ENCODE results near the gene SRGAP1.
"Not testable (repeated sequence)": the region's sequence is repeated elsewhere in the genome, so short reads cannot be mapped to it uniquely, and the experiment has no call there.

Gene SRGAP1

GRCh38 chr12:63870838-63871237 is 26.3 kb downstream of the SRGAP1 start:
- DNase-seq, result no peak

GRCh38 chr12:63874897-63875480 is 30.5 kb downstream of the SRGAP1 start:
- DNase-seq, result no peak

- no peak for DNase-seq
These were observed 31.2 kb downstream of the SRGAP1 start for GRCh38 chr12:63875703-63876102.

GRCh38 chr12:63876980-63877379 is 32.5 kb downstream of the SRGAP1 start:
- no peak for DNase-seq

- DNase-seq, result no peak
These were observed 33.2 kb downstream of the SRGAP1 start for GRCh38 chr12:63877693-63878092.

- DNase-seq, result not testable (repeated sequence)
These were observed 35.7 kb downstream of the SRGAP1 start for GRCh38 chr12:63880235-63880634.

- DNase-seq, result no peak
These were observed 36.3 kb downstream of the SRGAP1 start for GRCh38 chr12:63880742-63881263.

GRCh38 chr12:63882844-63883243 is 38.3 kb downstream of the SRGAP1 start:
- DNase-seq, result no peak

- DNase-seq, result no peak
These were observed 40.9 kb downstream of the SRGAP1 start for GRCh38 chr12:63885401-63885800.

GRCh38 chr12:63888908-63889635 is 44.6 kb downstream of the SRGAP1 start:
- no peak for DNase-seq

- DNase-seq, result no peak
These were observed 45.4 kb downstream of the SRGAP1 start for GRCh38 chr12:63889721-63890509.

GRCh38 chr12:63893170-63893569 is 48.7 kb downstream of the SRGAP1 start:
- DNase-seq, result no peak

GRCh38 chr12:63894132-63894531 is 49.6 kb downstream of the SRGAP1 start:
- DNase-seq, result peak; percentile 10 to 53 (median 42)

- DNase-seq, result no peak
These were observed 51.3 kb downstream of the SRGAP1 start for GRCh38 chr12:63895841-63896240.

- DNase-seq, result peak; percentile 59 to 66 (median 60)
These were observed 53.4 kb downstream of the SRGAP1 start for GRCh38 chr12:63897931-63898330.

GRCh38 chr12:63898764-63899337 is 54.4 kb downstream of the SRGAP1 start:
- DNase-seq, result no peak

GRCh38 chr12:63899396-63899795 is 54.9 kb downstream of the SRGAP1 start:
- no peak for DNase-seq

GRCh38 chr12:63900922-63901793 is 56.7 kb downstream of the SRGAP1 start:
- DNase-seq, result no peak

- no peak for DNase-seq
These were observed 60.2 kb downstream of the SRGAP1 start for GRCh38 chr12:63904653-63905052.

GRCh38 chr12:63905544-63905943 is 61.0 kb downstream of the SRGAP1 start:
- no peak for DNase-seq

- no peak for DNase-seq
These were observed 62.4 kb downstream of the SRGAP1 start for GRCh38 chr12:63906876-63907275.

- DNase-seq, result no peak
These were observed 63.1 kb downstream of the SRGAP1 start for GRCh38 chr12:63907561-63907960.

All from suppressor macrophage treated with lipopolysaccharide for 1 hour (primary cell).